GM12801 (cell line): Measurements from ENCODE around the gene DPEP1.

Source experiments
- CTCF ChIP-seq: IDR thresholded peaks from one replicate; pipeline ENCODE4 v1.5.1; 2011; ENCODE audit warnings: control low read depth; ENCODE audit not compliant: insufficient read length; ENCODE audit errors: extremely low read depth

DPEP1 gene

GRCh38 chr16:89602952-89603590 is 10.4 kb upstream of the DPEP1 start:
- TF ChIP-seq CTCF, result no peak

GRCh38 chr16:89604764-89605163 is 8.7 kb upstream of the DPEP1 start:
- no peak for TF ChIP-seq CTCF

- TF ChIP-seq CTCF, result no peak
These were observed 8.1 kb upstream of the DPEP1 start for GRCh38 chr16:89605186-89605970.

GRCh38 chr16:89606006-89606405 is 7.4 kb upstream of the DPEP1 start:
- TF ChIP-seq CTCF, result no peak

GRCh38 chr16:89607453-89607852 is 6.0 kb upstream of the DPEP1 start:
- no peak for TF ChIP-seq CTCF

- TF ChIP-seq CTCF, result no peak
These were observed 5.3 kb upstream of the DPEP1 start for GRCh38 chr16:89607937-89608740.

- TF ChIP-seq CTCF, result no peak
These were observed 3.4 kb upstream of the DPEP1 start for GRCh38 chr16:89610108-89610453.
